ENCODE measurements around the gene CCNT2.

CCNT2 gene

GRCh38 chr2:134918526-134919340 lies at the start of gene CCNT2:
CCNT2 (plus strand) TSS chr2:134918822; CDS start chr2:134918855, 33 bp downstream.
- TF ChIP-seq, protein P1, sequence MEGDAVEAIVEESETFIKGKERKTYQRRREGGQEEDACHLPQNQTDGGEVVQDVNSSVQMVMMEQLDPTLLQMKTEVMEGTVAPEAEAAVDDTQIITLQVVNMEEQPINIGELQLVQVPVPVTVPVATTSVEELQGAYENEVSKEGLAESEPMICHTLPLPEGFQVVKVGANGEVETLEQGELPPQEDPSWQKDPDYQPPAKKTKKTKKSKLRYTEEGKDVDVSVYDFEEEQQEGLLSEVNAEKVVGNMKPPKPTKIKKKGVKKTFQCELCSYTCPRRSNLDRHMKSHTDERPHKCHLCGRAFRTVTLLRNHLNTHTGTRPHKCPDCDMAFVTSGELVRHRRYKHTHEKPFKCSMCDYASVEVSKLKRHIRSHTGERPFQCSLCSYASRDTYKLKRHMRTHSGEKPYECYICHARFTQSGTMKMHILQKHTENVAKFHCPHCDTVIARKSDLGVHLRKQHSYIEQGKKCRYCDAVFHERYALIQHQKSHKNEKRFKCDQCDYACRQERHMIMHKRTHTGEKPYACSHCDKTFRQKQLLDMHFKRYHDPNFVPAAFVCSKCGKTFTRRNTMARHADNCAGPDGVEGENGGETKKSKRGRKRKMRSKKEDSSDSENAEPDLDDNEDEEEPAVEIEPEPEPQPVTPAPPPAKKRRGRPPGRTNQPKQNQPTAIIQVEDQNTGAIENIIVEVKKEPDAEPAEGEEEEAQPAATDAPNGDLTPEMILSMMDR (conservative IDR thresholded peaks at IDR 0.05; ENCODE audit: low read depth, low read length) = no peak
- H3K4me3 ChIP-seq (ENCODE audit: low read depth, low read length) = peak within 1 kb of the TSS; percentile 99
- peak; percentile 99 for DNase-seq (ENCODE audit: low read depth)

DNA sequence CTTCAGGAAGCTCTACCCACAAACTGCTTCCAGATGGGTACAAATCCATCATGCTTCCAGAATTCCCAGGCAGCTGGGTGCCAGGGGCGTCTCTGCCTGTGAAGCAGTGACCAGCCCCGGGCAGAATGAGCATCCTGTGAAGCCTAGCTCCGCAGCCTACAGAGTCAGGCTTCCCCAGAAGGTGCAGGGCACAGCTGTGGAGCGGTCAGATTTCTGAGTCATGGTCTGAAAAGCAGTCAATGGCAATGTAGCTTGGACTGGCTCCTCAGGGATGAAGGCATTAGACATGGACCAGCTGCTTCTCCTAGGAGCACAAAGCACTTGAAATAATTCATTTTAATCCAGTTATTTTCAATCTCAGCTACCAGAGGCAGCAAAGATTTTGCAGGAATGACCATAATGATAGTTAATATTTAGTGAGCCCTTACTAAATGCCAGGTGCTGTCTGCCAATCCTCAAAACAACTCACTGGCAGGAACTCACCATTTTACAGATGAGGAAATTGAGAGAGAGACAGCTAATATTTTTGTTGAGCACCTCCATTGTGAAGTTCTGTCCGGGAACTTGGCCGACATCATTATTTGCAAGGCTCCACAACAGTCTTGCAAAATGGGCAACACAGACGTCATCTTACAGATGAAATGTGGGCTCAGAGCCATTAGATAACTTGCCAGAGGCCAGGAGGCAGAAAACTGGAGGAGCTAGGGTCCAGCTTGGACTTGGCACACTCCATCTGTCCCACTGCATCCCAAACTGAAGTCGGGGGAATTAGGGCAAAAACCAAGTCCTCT lies 48.5 kb upstream of the CCNT2 start:
- no peak for DNase-seq (ENCODE audit: low read depth)
- no peak overlapping the region for H3K4me3 ChIP-seq (ENCODE audit: low read depth, low read length)
- TF ChIP-seq, protein P1 (conservative IDR thresholded peaks at IDR 0.05; ENCODE audit: low read depth, low read length) = no peak

DNA sequence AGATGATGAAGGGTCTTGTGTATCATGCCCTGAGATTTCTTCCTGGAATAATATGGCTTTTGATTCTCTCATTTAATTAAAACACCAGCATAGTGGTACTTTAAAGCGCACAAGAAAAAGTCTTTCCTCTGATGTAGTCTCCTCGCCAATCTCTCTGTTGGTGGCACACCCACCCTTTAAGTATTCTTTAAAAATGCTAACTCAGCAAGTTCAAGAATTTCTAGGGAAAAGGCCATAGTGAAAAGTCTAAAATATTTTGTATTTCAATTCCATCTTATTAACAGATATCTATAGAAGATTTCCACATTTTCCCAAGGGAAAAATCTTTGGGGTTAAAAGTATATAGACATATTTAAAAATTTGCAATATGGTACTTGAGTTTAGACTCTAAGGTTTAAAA lies 45.5 kb upstream of the CCNT2 start:
- DNase-seq (ENCODE audit: low read depth) = no peak
- TF ChIP-seq, protein P1 (conservative IDR thresholded peaks at IDR 0.05; ENCODE audit: low read depth, low read length) = no peak
- H3K4me3 ChIP-seq (ENCODE audit: low read depth, low read length) = no peak overlapping the region

GRCh38 chr2:134875309-134875708 lies 43.3 kb upstream of the CCNT2 start:
- H3K4me3 ChIP-seq (ENCODE audit: low read depth, low read length) = no peak overlapping the region
- TF ChIP-seq, protein P1 (conservative IDR thresholded peaks at IDR 0.05; ENCODE audit: low read depth, low read length) = no peak
- DNase-seq (ENCODE audit: low read depth) = peak; percentile 39

- DNase-seq (ENCODE audit: low read depth) = no peak
- H3K4me3 ChIP-seq (ENCODE audit: low read depth, low read length) = no peak overlapping the region
- TF ChIP-seq, protein P1 (conservative IDR thresholded peaks at IDR 0.05; ENCODE audit: low read depth, low read length) = no peak
These were observed 35.8 kb upstream of the CCNT2 start for GRCh38 chr2:134882773-134883172.

DNA sequence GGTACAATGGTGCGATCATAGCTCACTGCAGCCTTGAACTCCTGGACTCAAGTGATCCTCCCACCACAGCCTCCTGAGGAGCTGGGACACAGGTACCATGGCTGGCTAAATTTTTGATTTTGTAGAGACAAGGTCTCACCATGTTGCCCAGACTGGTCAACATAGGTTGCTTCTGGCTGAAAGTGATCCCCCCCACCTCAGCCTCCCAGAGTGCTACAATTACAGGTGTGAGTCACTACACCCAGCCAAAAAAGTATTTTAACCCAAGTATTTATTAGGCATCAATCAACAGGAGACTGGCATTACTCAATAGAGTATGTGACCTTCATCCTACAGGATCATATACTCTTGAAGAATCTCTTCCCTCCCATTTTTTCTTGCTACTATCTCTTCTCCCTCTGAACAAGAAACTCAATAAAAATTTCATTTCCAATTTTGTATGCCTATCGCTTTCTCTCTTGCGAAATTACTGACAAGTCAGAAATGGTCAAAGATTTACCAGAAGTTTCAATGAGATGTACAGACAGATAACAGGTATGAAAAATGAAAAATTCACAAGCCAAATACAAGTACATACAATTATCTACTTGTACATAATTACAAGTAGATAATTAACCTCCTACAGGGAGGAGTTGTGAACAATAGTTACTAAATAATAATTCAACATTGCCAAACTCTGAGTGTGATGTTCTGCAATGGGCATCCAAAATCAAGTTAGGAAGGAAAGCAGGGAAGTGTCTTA lies 34.9 kb upstream of the CCNT2 start:
- no peak for DNase-seq (ENCODE audit: low read depth)
- no peak overlapping the region for H3K4me3 ChIP-seq (ENCODE audit: low read depth, low read length)
- TF ChIP-seq, protein P1 (conservative IDR thresholded peaks at IDR 0.05; ENCODE audit: low read depth, low read length) = no peak

All from choroid plexus epithelial cell (primary cell).